Kidney (tissue), 14 donors: ENCODE measurements around the gene GPR171. TPM values are rescaled to one million over a fixed set of nuclear protein-coding genes. Genes with fewer than 3 reads are reported as not detected.

Experiments used
- DNase-seq, 5 donors: peaks; one replicate each; pipeline ENCODE4 v3.0.0-alpha.2; 2013 to 2020
- FAIRE-seq: peaks from 2 replicates; lab custom pipeline; 2012; peaks lifted over from hg19 to GRCh38; lab: Jason Lieb, UNC
- H3K27ac ChIP-seq, 2 donors: one replicate each; pipeline ENCODE4 v1.7.0; 2013; ENCODE audit warnings: low read depth in 2 of 2, low read length in 2 of 2, inconsistent platforms in 1 of 2
- H3K27me3 ChIP-seq: one replicate; pipeline ENCODE4 v1.7.1; 2013; ENCODE audit warnings: low read length, inconsistent platforms; ENCODE audit not compliant: control insufficient read depth, insufficient read depth
- H3K36me3 ChIP-seq, 3 donors: one replicate each; pipeline versions ENCODE4 v1.7.0 to v1.7.1; 2013; ENCODE audit warnings: low read length in 3 of 3, control low read depth in 1 of 3, inconsistent platforms in 1 of 3; ENCODE audit not compliant: insufficient read depth in 3 of 3, control insufficient read depth in 2 of 3
- H3K4me1 ChIP-seq, 3 donors: one replicate each; pipeline versions ENCODE4 v1.7.0 to v1.7.1; 2013; ENCODE audit warnings: low read length in 3 of 3, inconsistent platforms in 1 of 3, low read depth in 1 of 3; ENCODE audit not compliant: control insufficient read depth in 2 of 3, insufficient read depth in 2 of 3
- H3K4me3 ChIP-seq, 3 donors: one replicate each; pipeline versions ENCODE4 v1.7.0 to v1.8.1; 2013; ENCODE audit warnings: low read length in 3 of 3, control low read depth in 1 of 3, inconsistent platforms in 1 of 3
- H3K9ac ChIP-seq, 3 donors: one replicate each; pipeline versions ENCODE4 v1.7.0 to v1.7.1; 2013; ENCODE audit warnings: low read length in 3 of 3, control low read depth in 1 of 3, inconsistent platforms in 1 of 3
- H3K9me3 ChIP-seq, 3 donors: one replicate each; pipeline versions ENCODE4 v1.7.0 to v1.7.1; 2013; ENCODE audit warnings: low read length in 3 of 3, control low read depth in 1 of 3, inconsistent platforms in 1 of 3; ENCODE audit not compliant: control insufficient read depth in 2 of 3, insufficient read depth in 1 of 3
- CTCF ChIP-seq: IDR thresholded peaks from 3 replicates; pipeline ENCODE4 v1.5.1; 2012; ENCODE audit warnings: mild to moderate bottlenecking, moderate library complexity, borderline replicate concordance; ENCODE audit not compliant: insufficient read depth; ENCODE audit errors: extremely low read depth
- intact Hi-C: fragments of 100-400 bp; cut with DNase I; formaldehyde crosslinking; loops from one replicate; pipeline ENCODE4 v1.11.1; 2022
- polyA plus RNA-seq: library from polyadenylated mRNA; stranded (reverse); fragments of 350-450 nt; fragmentation: Illumina TruSeq; extraction: RNeasy Lipid Tissue Mini Kit (QIAGEN cat#74804); gene quantifications from one replicate; pipeline ENCODE4 v1.2.3, GENCODE V29; 2014; ENCODE audit warnings: low read depth, low replicate concordance; ENCODE audit not compliant: insufficient read depth
- total RNA-seq: library from RNA; stranded (reverse); fragmentation: NEBNext Ultra II Directional; extraction: Animal tissue kit (Norgen Biotek cat#: 25700); gene quantifications from one replicate; pipeline ENCODE4 v1.2.1, GENCODE V29; 2021
- donor health status: control.
- donor health status: control.
- donor health status: control.
- donor health status: control.
- donor health status: control.
- donor health status: DM: yes; HTN: yes; CAD: no.
- donor health status: Normal renal cell carcinoma (clear cell type).

The GPR171 gene
- total and polyA plus RNA-seq, 2 donors from 2014 or later: 0.47 to 4.9 TPM

- FAIRE-seq (no peak), DNase-seq (no peak)
- no peak overlapping the region for H3K27ac ChIP-seq
- no peaks in the 10 kb centered on the region for H3K36me3 ChIP-seq
- intact Hi-C loops: no loop called here
- H3K27me3 ChIP-seq: no peaks in the 10 kb centered on the region
- no peaks in the 10 kb centered on the region for H3K9me3 ChIP-seq
- H3K4me1 ChIP-seq: no peaks in the 10 kb centered on the region
- TF ChIP-seq CTCF: no peak
- H3K9ac ChIP-seq: no peak overlapping the region
- no peak overlapping the region for H3K4me3 ChIP-seq
Observed at GRCh38 chr3:151199554-151200438, 3.2 kb downstream of the GPR171 start.

GRCh38 chr3:151198849-151199248 is 4.2 kb downstream of the GPR171 start:
- no peak overlapping the region for H3K4me3 ChIP-seq
- H3K27ac ChIP-seq: no peak overlapping the region
- no peak overlapping the region for H3K9ac ChIP-seq
- no peaks in the 10 kb centered on the region for H3K27me3 ChIP-seq
- H3K4me1 ChIP-seq: no peaks in the 10 kb centered on the region
- DNase-seq: no peak
- H3K36me3 ChIP-seq: no peaks in the 10 kb centered on the region
- intact Hi-C loops: no loop called here
- FAIRE-seq: no peak
- no peaks in the 10 kb centered on the region for H3K9me3 ChIP-seq
- no peak for TF ChIP-seq CTCF

DNA sequence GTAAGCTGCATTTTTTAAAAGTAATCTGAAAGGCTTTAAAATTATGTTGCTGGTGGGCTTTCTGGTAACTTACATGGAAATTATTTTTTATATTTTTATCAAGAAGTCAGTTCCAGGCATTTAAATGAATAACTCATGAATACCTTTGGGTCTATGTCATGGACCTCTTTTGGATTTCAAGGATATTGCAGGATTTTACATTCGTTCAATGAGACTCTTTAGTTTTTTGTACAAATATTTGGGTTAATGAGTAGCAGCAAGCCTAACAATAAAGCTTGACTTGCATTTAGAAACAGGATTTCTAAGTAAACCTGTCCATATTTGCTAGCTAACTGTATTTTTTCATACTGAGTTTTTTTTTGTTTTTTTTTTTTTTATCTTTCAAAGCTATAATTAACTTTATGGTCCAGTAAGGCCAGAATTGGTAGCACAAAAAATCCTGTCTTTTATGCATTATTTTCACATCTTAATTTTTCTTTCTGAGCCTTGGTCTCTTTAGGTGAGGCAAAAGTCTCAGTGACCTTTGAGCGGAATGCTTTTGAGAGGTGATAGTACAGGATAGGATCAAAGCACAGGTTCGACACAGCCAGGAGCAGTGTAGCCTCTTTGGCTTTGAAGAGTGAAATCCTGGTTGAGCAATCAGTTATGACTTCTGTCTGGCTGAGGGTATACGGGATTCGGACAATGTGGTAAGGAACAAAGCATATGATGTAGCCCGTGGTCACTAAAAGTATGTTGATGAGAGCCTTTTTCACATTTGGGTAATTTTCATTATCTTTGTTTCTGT is 4.8 kb downstream of the GPR171 start:
- Histone ChIP-seq H3K4me1 (no peaks in the 10 kb centered on the region), H3K27ac (no peak overlapping the region), H3K9ac (no peak overlapping the region), H3K36me3 (no peaks in the 10 kb centered on the region), H3K9me3 (no peaks in the 10 kb centered on the region), H3K4me3 (no peak overlapping the region), H3K27me3 (no peaks in the 10 kb centered on the region)
- TF ChIP-seq CTCF: no peak
- intact Hi-C loops: no loop called here
- no peak for FAIRE-seq
- DNase-seq: peak in 1 of 5 donors; percentile 6
